K562 (cell line): ENCODE measurements around the gene SYNGR1. TPM values are rescaled to one million over a fixed set of nuclear protein-coding genes. Genes with fewer than 3 reads are reported as not detected.

Experiments used
- ATAC-seq: fragments of 200-7000 bp; cut with Tn5 transposase; 3 replicates; pipeline ENCODE4 v1.9.1; 2020; ENCODE audit warnings: moderate library complexity
- BruUV-seq: library from RNA; stranded (reverse); fragments of 400-500 nt; replicated peaks from 2 replicates; lab custom pipeline; 2021; lab: Mats Ljungman, UMichigan
- CTCF ChIA-PET: fragments of 300-600 bp; formaldehyde crosslinking; extraction: SDS; loops from one replicate; lab custom pipeline; 2021; ENCODE audit warnings: low intra/inter-chr PET ratio; lab: Yijun Ruan, JAX
- POLR2A ChIA-PET: fragments of 300-600, 350-650 bp; sonication (Branson Sonifier 250); formaldehyde crosslinking; extraction: SDS; loops from one replicate; lab custom pipeline; 2021; ENCODE audit warnings: antibody characterized with exemption, inconsistent platforms; lab: Yijun Ruan, JAX
- DNase-seq, 4 experiments: peaks; one replicate each; pipeline versions ENCODE4 v3.0.0 to v3.0.0-alpha.2; 2011 to 2018; ENCODE audit warnings: low spot score in 3 of 4, mixed read lengths in 3 of 4; ENCODE audit errors: extremely low read depth in 1 of 4
- FAIRE-seq: peaks from 2 replicates; lab custom pipeline; 2011; peaks lifted over from hg19 to GRCh38; lab: Jason Lieb, UNC
- H2AFZ ChIP-seq: 2 replicates; pipeline ENCODE4 v1.6.0; 2011; ENCODE audit warnings: low read depth, low read length, control low read depth, inconsistent platforms
- H3K27ac ChIP-seq: fragments of 200-600 bp; 3 replicates; pipeline ENCODE4 v1.8.0; 2011; ENCODE audit warnings: low read depth, mild to moderate bottlenecking, control low read depth, inconsistent platforms, low read length, moderate library complexity, mixed read lengths; ENCODE audit errors: extremely low read depth
- H3K27me3 ChIP-seq, 2 experiments: fragments of 300-600 bp in 1 of 2; 2 replicates in 1 of 2; 3 replicates in 1 of 2; pipeline versions ENCODE4 v1.6.0 to v1.8.0; 2011; ENCODE audit warnings: inconsistent platforms in 2 of 2, low read length in 2 of 2, mild to moderate bottlenecking in 1 of 2, mixed read lengths in 1 of 2, moderate library complexity in 1 of 2; ENCODE audit not compliant: control insufficient read depth in 2 of 2, insufficient read depth in 2 of 2
- H3K36me3 ChIP-seq: fragments of 300-600 bp; 3 replicates; pipeline ENCODE4 v1.8.0; 2011; ENCODE audit warnings: mild to moderate bottlenecking, low read length, inconsistent platforms; ENCODE audit not compliant: control insufficient read depth, insufficient read depth
- H3K4me1 ChIP-seq, 2 experiments: fragments of 200-600 bp in 1 of 2; replicated peaks in 1 of 2; 2 replicates in 1 of 2; 3 replicates in 1 of 2; pipeline versions ENCODE4 v1.5.1 to v1.8.0; 2011; ENCODE audit warnings: inconsistent platforms in 2 of 2, low read length in 2 of 2, mild to moderate bottlenecking in 1 of 2, mixed read lengths in 1 of 2, moderate library complexity in 1 of 2; ENCODE audit not compliant: control insufficient read depth in 2 of 2, insufficient read depth in 2 of 2
- H3K4me2 ChIP-seq: 2 replicates; pipeline ENCODE4 v1.6.1; 2011; ENCODE audit warnings: low read length, control low read depth, inconsistent platforms, mixed read lengths; ENCODE audit not compliant: insufficient read depth
- H3K4me3 ChIP-seq: fragments of 200-600 bp; sonication (generic), shearing (Covaris generic); 2 replicates; pipeline ENCODE4 v1.5.1; 2016; ENCODE audit warnings: control low read depth, inconsistent platforms
- H3K79me2 ChIP-seq: fragments of 200-600 bp; 3 replicates; pipeline ENCODE4 v1.8.0; 2011; ENCODE audit warnings: low read length, inconsistent platforms; ENCODE audit not compliant: control insufficient read depth, insufficient read depth
- H3K9ac ChIP-seq, 2 experiments: 2 replicates each; pipeline versions ENCODE4 v1.6.0 to v1.6.1; 2011; ENCODE audit warnings: low read depth in 2 of 2, low read length in 2 of 2, control low read depth in 1 of 2, inconsistent platforms in 1 of 2, mild to moderate bottlenecking in 1 of 2, mixed read lengths in 1 of 2; ENCODE audit not compliant: insufficient read depth in 1 of 2
- H3K9me1 ChIP-seq: one replicate; pipeline ENCODE4 v1.6.0; 2011; ENCODE audit warnings: inconsistent platforms, mild to moderate bottlenecking, low read length, moderate library complexity; ENCODE audit not compliant: control insufficient read depth, insufficient read depth
- H3K9me3 ChIP-seq: replicated peaks from 2 replicates; pipeline ENCODE4 v1.5.1; 2011; ENCODE audit warnings: low read depth, low read length, inconsistent platforms; ENCODE audit not compliant: control insufficient read depth, insufficient read depth
- H4K20me1 ChIP-seq: replicated peaks from 2 replicates; pipeline ENCODE4 v1.6.1; 2011; ENCODE audit warnings: low read length, inconsistent platforms, mixed read lengths; ENCODE audit not compliant: control insufficient read depth, insufficient read depth
- CTCF ChIP-seq, 3 experiments: IDR thresholded peaks in 2 of 3; conservative IDR thresholded peaks in 1 of 3; 2 replicates each; pipeline ENCODE4 v1.5.1; 2011 to 2012; ENCODE audit warnings: low read length in 3 of 3, mild to moderate bottlenecking in 3 of 3, control low read depth in 2 of 3, improper control_type of control experiment in 1 of 3, inconsistent platforms in 1 of 3, low read depth in 1 of 3, mixed read lengths in 1 of 3, moderate library complexity in 1 of 3; ENCODE audit not compliant: insufficient read depth in 2 of 3
- EP400 ChIP-seq: fragments of 450-650 bp; IDR thresholded peaks from 2 replicates; pipeline ENCODE4 v1.6.1; 2017; ENCODE audit warnings: antibody characterized with exemption, mild to moderate bottlenecking, moderate library complexity
- SUPT5H ChIP-seq: fragments of 450-650 bp; IDR thresholded peaks from 2 replicates; pipeline ENCODE4 v1.6.1; 2016
- UBTF ChIP-seq, 2 experiments: IDR thresholded peaks; 2 replicates each; pipeline ENCODE4 v1.6.1; 2012; ENCODE audit warnings: improper control_type of control experiment in 2 of 2, low read depth in 2 of 2, low read length in 2 of 2, borderline replicate concordance in 1 of 2
- ZNF274 ChIP-seq: IDR thresholded peaks from 2 replicates; pipeline ENCODE4 v1.6.1; 2011; ENCODE audit warnings: low read depth, mild to moderate bottlenecking, low read length, moderate library complexity, borderline replicate concordance
- ZNF444 ChIP-seq: fragments of 250-450 bp; sonication (Bioruptor Pico); IDR thresholded peaks from 2 replicates; pipeline ENCODE4 v1.4.0; 2020; ENCODE audit warnings: mild to moderate bottlenecking, moderate library complexity
- ZSCAN29 ChIP-seq: fragments of 450-650 bp; IDR thresholded peaks from 2 replicates; pipeline ENCODE4 v1.6.1; 2017
- WGBS: fragments of 100-300 bp; shearing (Covaris generic); methylation state at CpG from one replicate; pipeline ENCODE4 v1.1.6; 2016; ENCODE audit warnings: low coverage, mixed read lengths; ENCODE audit not compliant: insufficient coverage; ENCODE audit errors: missing lambda C conversion rate; 5-methylcytosine and 5-hydroxymethylcytosine counted together
- in situ Hi-C: fragments of 300-500 bp; cut with MboI; formaldehyde crosslinking; loops from 4 replicates; pipeline ENCODE4 v1.15.0; 2018; ENCODE audit warnings: inconsistent platforms, mixed read lengths
- intact Hi-C: fragments of 100-400 bp; cut with micrococcal nuclease; formaldehyde crosslinking; loops from 2 replicates; pipeline ENCODE4 v1.14.2; 2022
- polyA plus RNA-seq, 8 experiments: library from polyadenylated mRNA; depleted of rRNA in 4 of 8; stranded (reverse) in 5 of 8; unstranded in 3 of 8; fragments of >200 nt; fragmentation: Nextera tagmentation in 2 of 8; fragmentation: Illumina TruSeq in 1 of 8; extraction: Ambion mirVana in 2 of 8; extraction: Trizol in 1 of 8; gene quantifications; 2 replicates each; pipeline versions ENCODE4 v1.2.1 to v1.2.3, GENCODE V29; 2011 to 2014; ENCODE audit warnings: inconsistent platforms in 1 of 8, missing spikeins in 1 of 8
- total RNA-seq, 7 experiments: library from RNA; depleted of rRNA in 6 of 7; stranded (reverse); fragments of >200 nt in 6 of 7; fragmentation: Illumina TruSeq in 2 of 7; extraction: Trizol in 2 of 7; gene quantifications; 2 replicates each; pipeline versions ENCODE4 v1.2.1 to v1.2.3, GENCODE V29; 2011 to 2021; ENCODE audit warnings: low replicate concordance in 1 of 7

Gene SYNGR1
- total and polyA plus RNA-seq, 9 of the 15 experiments (the other 6 are each of a cell fraction or from before 2014, with no cell fraction given) = 1.8 to 15.9 (median 5.5) TPM

- POLR2A ChIA-PET = interaction anchor here (0.6 to 2.9 kb wide), 4 partner anchors 35 to 203 kb away, joined by 3 to 10 read pairs (median 4); partner anchors contain the start of genes CBX7 and RPL3
- Histone ChIP-seq H3K27ac (no peak overlapping the region), H3K4me1 (peaks cover 4 to 34% of the 10 kb centered on the region in 2 experiments; a peak in 2 of 5 replicates), H3K79me2 (peaks cover 6% of the 10 kb centered on the region; the same call in 1 of the 3 replicates), H2AFZ (no peak overlapping the region), H3K36me3 (no peaks in the 10 kb centered on the region), H3K9me3 (no peaks in the 10 kb centered on the region), H4K20me1 (no peaks in the 10 kb centered on the region), H3K27me3 (no peaks in the 10 kb centered on the region), H3K9ac (no peak overlapping the region; a peak in 1 of 4 replicates), H3K4me3 (no peak overlapping the region), H3K9me1 (no peaks in the 10 kb centered on the region), H3K4me2 (no peak overlapping the region)
- in situ Hi-C loops (no loop called here), intact Hi-C loops (no loop called here)
- BruUV-seq = no TSS peak
- no peak for ATAC-seq
- FAIRE-seq = no peak
- no peak for TF ChIP-seq ZSCAN29
- TF ChIP-seq EP400 = no peak
- TF ChIP-seq ZNF444 = no peak
- no peak for TF ChIP-seq SUPT5H
- no peak for TF ChIP-seq UBTF (IDR thresholded peaks at IDR 0.05; ENCODE audit: borderline replicate concordance in 1 of 2, low read depth in 2 of 2, low read length in 2 of 2)
- TF ChIP-seq CTCF (IDR thresholded peaks at IDR 0.05 in 2 of 3, conservative IDR thresholded peaks at IDR 0.05 in 1 of 3; ENCODE audit: insufficient read depth in 2 of 3, low read depth in 1 of 3, low read length in 3 of 3) = no peak
- no peak for TF ChIP-seq ZNF274
- CTCF ChIA-PET = no interaction called here
- no peak for DNase-seq
- 71% methylated on average over 6 of the region's 12 CpGs for WGBS
Observed at GRCh38 chr22:39355080-39355479, 5.3 kb downstream of the SYNGR1 start.
